DMS79 (cell line): ENCODE measurements around the gene TEX14.

Source experiments
- DNase-seq: peaks from one replicate; lab custom pipeline; 2025; lab: John Stamatoyannopoulos, UW

The TEX14 gene

DNA sequence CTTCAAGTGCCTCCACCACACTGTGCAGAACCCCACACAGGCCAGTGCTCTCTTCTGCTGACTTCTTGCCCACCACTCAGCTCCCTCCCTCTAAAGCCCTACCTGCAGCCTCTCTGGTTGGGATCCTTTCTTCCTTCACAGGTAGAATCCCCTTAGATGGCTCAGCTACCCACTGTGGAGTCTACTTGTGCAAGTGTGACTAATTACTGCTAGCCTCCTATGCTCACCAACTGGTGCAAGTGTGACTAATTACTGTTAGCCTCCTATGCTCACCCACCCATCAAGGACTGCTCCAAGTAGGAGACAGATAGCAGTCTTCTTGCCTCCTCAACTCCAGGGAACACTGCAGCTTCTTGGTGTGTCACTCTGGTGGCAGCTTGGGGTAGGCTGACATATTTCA, 43.6 kb downstream of the TEX14 start:
- no peak for DNase-seq

- DNase-seq: no peak
These were observed 48.7 kb downstream of the TEX14 start for GRCh38 chr17:58643147-58643546.

DNA sequence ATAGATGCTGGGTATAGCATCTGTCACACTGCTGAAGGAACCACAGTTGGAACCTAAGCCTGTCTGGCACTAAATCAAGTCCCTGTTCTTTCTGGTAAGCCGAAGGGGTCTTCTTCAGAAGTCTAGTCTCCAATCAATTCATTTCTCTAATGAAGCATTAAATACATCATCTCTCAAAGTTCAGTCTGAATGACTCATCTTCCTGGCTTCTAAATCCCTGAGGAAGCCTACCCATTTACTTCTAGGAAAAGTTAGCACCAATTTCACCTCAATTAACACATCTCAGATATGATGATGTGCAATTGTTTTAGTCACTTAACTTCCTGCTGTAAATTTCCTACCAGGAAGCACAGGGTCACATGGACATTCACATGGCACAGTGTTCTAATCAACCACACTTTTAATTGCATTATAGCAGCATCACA, 49.9 kb downstream of the TEX14 start:
- DNase-seq: no peak

DNA sequence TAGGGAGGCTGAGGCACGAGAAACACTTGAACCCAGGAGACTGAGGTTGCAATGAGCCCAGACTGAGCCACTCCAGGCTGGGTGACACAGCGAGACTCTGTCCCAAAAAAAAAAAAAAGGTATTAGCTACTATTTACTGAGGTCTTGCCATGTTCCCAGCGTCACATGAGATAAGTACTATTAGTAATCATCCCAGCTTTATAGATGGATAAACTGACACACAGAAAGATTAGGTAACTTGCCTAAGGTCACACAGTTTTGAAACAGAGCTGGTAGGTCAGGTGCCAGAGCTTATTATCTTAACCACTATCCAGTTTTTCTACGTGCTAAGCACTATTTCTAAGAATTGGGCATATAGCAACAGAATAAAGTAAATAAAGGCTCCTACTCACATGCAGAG, 51.6 kb downstream of the TEX14 start:
- no peak for DNase-seq

GRCh38 chr17:58639681-58640080, 52.2 kb downstream of the TEX14 start:
- no peak for DNase-seq

GRCh38 chr17:58637011-58637570, 54.8 kb downstream of the TEX14 start:
- DNase-seq: no peak

DNA sequence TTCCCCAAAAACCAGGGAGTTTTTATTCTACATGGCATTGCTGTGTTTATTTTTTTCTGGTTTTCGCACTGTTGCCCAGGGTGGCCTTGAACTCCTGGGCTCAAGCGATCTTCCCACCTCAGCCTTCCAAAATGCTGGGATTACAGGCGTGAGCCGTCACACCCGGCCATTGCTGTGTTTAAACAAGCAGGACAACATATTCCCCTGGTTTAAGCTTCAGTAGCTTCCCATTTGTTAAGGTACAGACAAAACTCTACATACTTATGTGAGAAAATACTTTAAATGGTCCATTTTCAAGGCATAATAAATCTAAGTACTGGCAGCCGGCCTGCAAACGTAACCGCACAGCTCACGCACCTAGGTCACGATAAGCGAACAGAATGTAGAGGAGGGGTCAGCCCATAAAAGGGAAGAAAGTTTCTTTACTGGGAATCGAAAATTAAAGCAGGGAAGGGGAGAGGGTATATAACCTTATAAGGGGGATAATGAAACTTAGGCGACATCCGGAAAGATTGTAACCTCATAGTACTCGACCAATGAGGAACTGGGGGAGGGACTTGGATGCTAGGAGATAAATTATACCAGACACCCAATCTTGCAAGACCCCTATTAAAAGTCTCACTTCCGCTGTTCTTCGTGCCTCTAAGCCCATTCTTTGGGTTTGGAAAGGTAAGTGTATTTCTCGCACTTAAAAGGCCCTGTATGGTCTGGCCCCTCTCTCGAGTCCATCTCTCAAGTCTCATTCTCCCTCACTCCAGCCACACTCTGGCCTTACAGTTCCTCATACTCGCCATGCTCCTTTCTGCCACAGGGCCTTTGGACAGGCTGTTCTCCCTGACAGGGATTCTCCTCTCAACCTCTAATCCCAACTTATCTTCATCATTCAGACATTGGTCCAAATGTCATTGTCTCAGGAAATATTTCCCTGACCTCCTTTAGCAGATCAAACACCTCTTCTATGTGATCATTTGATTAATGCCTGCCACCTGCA, 59.2 kb downstream of the TEX14 start:
- no peak for DNase-seq

GRCh38 chr17:58631523-58632323, 60.1 kb downstream of the TEX14 start:
- no peak for DNase-seq

GRCh38 chr17:58630883-58631522, 60.8 kb downstream of the TEX14 start:
- DNase-seq: no peak

DNA sequence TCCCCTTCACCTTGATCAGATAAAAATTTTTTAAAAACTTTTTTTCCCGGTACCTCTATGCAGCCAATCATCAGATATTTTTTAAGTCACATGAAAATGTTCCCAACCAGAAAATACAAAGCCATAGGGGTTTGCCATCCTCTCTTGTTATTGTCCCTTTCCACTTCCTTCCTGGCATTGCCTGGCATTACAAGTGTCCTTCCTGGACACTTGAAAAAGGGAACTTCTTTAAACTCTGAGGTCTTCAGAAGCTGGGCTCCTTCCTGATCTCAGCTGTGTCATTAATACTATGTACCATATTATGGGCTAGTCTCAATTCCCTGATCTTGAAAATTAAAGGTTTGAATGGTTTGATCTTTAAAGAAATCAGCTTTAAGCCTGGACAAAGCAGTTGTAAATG, 64.9 kb downstream of the TEX14 start:
- DNase-seq: no peak

GRCh38 chr17:58624751-58625150, 67.1 kb downstream of the TEX14 start:
- DNase-seq: no peak

DNA sequence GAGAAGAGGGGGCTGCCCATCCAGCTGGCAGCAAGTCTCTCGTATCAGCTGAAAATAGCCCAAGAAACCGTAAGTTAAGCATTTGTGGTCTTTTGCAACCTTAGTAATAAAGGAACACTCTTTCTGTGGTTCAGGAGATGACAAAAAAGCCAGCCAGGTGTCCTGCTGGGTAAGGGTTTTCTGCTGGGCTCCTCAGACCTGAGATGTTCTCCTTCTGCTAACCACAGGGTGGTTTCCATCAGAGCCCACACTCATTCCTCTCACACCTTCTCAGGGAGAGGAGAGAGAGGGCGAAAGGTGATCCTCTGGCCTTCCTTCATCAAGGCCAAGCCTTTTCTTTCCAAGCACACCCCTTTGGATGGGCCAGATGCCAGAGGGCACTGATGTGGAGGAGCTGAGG, 70.7 kb downstream of the TEX14 start:
- no peak for DNase-seq

GRCh38 chr17:58618336-58618735, 73.5 kb downstream of the TEX14 start:
- DNase-seq: no peak

DNA sequence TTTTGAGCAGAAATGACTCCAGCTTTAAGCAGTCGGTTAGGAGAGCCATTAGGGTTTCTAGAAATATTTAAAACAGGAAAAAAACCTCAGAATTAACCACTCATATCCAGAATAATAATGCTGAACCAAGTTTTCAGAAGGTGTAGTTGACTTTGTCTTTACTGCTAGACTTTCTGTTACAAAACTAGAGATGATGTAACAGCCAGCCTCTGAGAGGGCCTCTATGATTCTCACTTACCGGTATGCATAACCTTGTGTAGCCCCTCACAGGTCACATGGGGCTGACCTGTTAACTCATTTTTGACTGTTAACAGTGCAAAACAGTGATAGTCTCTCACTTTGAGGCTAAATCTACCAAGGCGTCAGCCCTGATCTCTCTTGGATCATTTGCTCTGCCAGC, 74.3 kb downstream of the TEX14 start:
- DNase-seq: no peak

GRCh38 chr17:58615768-58616659, 75.8 kb downstream of the TEX14 start:
- DNase-seq: no peak

DNA sequence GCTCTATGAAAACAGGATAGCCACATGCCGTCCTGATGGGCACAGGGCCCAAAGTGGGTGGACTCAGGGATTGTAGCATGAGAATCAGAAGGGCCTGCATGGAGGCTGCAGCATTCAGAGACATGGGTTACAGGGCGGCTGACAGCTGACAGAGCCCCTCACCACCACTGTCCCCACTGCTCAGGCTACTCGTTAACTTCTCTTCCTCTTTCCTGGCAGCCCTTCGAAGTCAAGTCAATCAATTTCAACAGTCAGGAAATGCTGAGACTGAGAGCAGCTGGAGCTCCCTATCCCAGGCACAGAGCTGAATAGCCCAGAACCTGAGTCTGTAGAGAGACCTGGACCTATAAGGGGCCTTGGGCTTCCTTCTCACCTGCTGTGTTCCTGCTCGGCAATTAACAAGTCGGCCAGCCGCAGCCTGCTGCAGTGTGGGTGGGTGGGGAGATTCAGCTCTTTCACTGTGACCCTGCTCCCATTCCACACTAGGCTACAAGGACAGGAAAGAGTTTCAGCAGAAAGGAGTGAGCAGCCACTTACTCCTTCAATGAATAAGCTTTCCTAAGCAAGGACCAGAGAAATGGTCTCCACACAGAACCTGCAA, 76.9 kb downstream of the TEX14 start:
- no peak for DNase-seq

GRCh38 chr17:58611331-58611730, 80.5 kb downstream of the TEX14 start:
- no peak for DNase-seq

DNA sequence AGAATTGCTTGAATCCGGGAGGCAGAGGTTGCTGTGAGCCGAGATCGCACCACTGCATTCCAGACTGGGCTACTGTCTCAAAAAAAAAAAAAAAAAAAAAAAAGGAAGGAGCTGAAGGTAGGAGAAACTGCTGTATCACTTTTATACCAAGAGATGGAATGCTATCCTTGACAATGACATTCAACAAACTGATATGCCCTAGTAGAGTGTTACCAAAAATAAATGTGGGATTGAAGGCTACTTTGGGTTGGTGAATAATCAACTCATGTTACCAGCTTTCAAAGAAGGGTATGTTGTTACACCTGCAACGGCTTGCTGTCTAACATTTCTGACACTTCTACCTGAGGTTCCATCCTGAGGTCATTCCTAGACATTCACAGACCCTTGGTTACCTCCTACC, 84.9 kb downstream of the TEX14 start:
- no peak for DNase-seq

DNA sequence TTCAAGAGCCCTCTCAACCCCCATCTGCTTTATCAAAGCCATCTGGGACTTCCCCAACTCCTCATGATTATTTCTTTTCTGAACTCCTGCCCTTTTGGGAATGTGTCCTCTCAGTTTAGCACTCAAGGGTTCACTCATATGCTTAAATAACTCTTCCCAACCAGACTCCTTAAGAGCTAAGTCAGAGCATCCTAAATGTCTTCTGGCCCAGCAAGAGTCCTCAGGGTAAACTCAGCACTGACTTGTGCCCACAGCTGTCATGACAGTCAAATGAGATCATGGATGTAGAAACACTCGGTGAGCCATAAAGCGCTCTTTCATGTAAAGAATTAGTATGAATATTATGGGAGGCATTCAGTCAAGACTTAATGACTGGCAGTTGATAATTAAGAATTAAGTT, 85.9 kb downstream of the TEX14 start:
- no peak for DNase-seq

DNA sequence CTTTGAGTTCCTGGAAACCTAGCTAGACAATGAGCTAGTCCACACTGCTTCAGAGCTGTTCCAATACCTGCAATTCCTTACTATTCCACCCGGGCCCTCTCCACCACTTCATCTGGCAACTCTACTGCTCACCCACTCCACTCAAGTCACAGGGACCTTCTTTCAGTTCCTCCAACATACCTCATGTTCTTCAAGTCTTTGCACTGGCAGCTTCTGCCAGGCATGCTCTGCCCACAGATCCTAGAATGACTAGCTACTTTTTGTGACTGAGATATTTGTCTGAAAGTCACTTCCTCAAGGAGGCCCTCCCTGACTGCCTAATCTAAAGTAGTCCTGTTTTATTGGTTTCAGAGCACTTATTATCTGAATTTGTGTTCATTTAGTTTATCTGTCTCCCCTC, 86.4 kb downstream of the TEX14 start:
- no peak for DNase-seq

GRCh38 chr17:58601976-58602375, 89.9 kb downstream of the TEX14 start:
- no peak for DNase-seq
